Panc1 (cell line): ENCODE results near the gene SFI1.

ENCODE experiments used
- CTCF ChIP-seq: fragments of 450-650 bp; IDR thresholded peaks from 2 replicates; pipeline ENCODE4 v1.5.1; 2017; ENCODE audit warnings: mild to moderate bottlenecking
- POLR2AphosphoS5 ChIP-seq: IDR thresholded peaks from 2 replicates; pipeline ENCODE4 v1.6.1; 2012; ENCODE audit warnings: mild to moderate bottlenecking, low read depth, low read length, moderate library complexity
- REST ChIP-seq, 2 experiments: IDR thresholded peaks; 2 replicates each; pipeline ENCODE4 v1.6.1; 2011 to 2012; ENCODE audit warnings: low read depth in 2 of 2, control low read depth in 1 of 2, low read length in 1 of 2, mild to moderate bottlenecking in 1 of 2, moderate library complexity in 1 of 2; ENCODE audit not compliant: insufficient read depth in 1 of 2
- SIN3A ChIP-seq: IDR thresholded peaks from 2 replicates; pipeline ENCODE4 v1.6.1; 2012; ENCODE audit warnings: low read depth, mild to moderate bottlenecking, low read length, moderate library complexity, borderline replicate concordance; ENCODE audit not compliant: insufficient read depth

- TF ChIP-seq POLR2AphosphoS5 (no peak), CTCF (no peak), REST (IDR thresholded peaks at IDR 0.05; ENCODE audit: insufficient read depth in 1 of 2, low read depth in 2 of 2, low read length in 1 of 2) (no peak), SIN3A (no peak)
These were observed 83.5 kb downstream of the SFI1 start for GRCh38 chr22:31579835-31580242.
